Natural killer cell (primary cell): ENCODE results near the gene C1RL. TPM values are rescaled to one million over a fixed set of nuclear protein-coding genes. Genes with fewer than 3 reads are reported as not detected.

Experiments used
- ATAC-seq, 3 donors: fragments of 150-1000 bp in 2 of 3; fragments of 200-7000 bp in 1 of 3; cut with Tn5 transposase; 1 replicate in 1 of 3; 2 replicates in 2 of 3; pipeline ENCODE4 v1.10.0; 2021; ENCODE audit warnings: mild to moderate bottlenecking in 2 of 3, moderate library complexity in 2 of 3
- DNase-seq, 2 donors: peaks; one replicate each; pipeline versions ENCODE4 v3.0.0 to v3.0.0-alpha.2; 2013 to 2021; ENCODE audit warnings: mixed read lengths in 1 of 2
- H3K27ac ChIP-seq: one replicate; pipeline ENCODE4 v1.5.1; 2013; ENCODE audit warnings: mild to moderate bottlenecking, low read length
- H3K27me3 ChIP-seq: one replicate; pipeline ENCODE4 v1.6.1; 2013; ENCODE audit warnings: low read length; ENCODE audit not compliant: control insufficient read depth, insufficient read depth
- H3K36me3 ChIP-seq: one replicate; pipeline ENCODE4 v1.6.1; 2013; ENCODE audit warnings: low read length; ENCODE audit not compliant: control insufficient read depth, insufficient read depth
- H3K4me1 ChIP-seq: one replicate; pipeline ENCODE4 v1.6.1; 2013; ENCODE audit warnings: low read length; ENCODE audit not compliant: control insufficient read depth, insufficient read depth
- H3K4me3 ChIP-seq: one replicate; pipeline ENCODE4 v1.5.1; 2013; ENCODE audit warnings: low read length
- H3K9me3 ChIP-seq: one replicate; pipeline ENCODE4 v1.6.1; 2013; ENCODE audit warnings: low read length; ENCODE audit not compliant: control insufficient read depth, insufficient read depth
- H3K27ac Mint-ChIP-seq, 2 donors: one replicate each; pipeline ENCODE4 v1.8.0; 2022; ENCODE audit warnings: mild to moderate bottlenecking in 2 of 2, mixed read lengths in 2 of 2, moderate library complexity in 1 of 2
- H3K27me3 Mint-ChIP-seq, 2 donors: one replicate each; pipeline ENCODE4 v1.8.0; 2022; ENCODE audit warnings: low read depth in 2 of 2, mixed read lengths in 2 of 2
- H3K36me3 Mint-ChIP-seq: one replicate; pipeline ENCODE4 v1.8.0; 2022; ENCODE audit warnings: mixed read lengths
- H3K4me1 Mint-ChIP-seq, 2 donors: one replicate each; pipeline ENCODE4 v1.8.0; 2022; ENCODE audit warnings: mixed read lengths in 2 of 2
- H3K4me3 Mint-ChIP-seq: one replicate; pipeline ENCODE4 v1.8.0; 2022; ENCODE audit warnings: mild to moderate bottlenecking, moderate library complexity, mixed read lengths
- H3K9me3 Mint-ChIP-seq, 2 donors: one replicate each; pipeline ENCODE4 v1.8.0; 2022; ENCODE audit warnings: mixed read lengths in 2 of 2
- WGBS: methylation state at CpG from one replicate; pipeline ENCODE4 v1.1.7; 2013; ENCODE audit warnings: missing lambda C conversion rate; ENCODE audit not compliant: insufficient coverage; 5-methylcytosine and 5-hydroxymethylcytosine counted together
- intact Hi-C: fragments of 100-400 bp; cut with micrococcal nuclease; formaldehyde crosslinking; loops from one replicate; pipeline ENCODE4 v1.14.2; 2022
- total RNA-seq, 4 donors: library from RNA; stranded (reverse); fragments of 120-200 nt in 1 of 4; gene quantifications; one replicate each; pipeline versions ENCODE4 v1.2.3 to v1.2.4, GENCODE V29; 2013 to 2022
- TF ChIP-seq, protein P1 (sequence below): fragments of 200-600 bp; IDR thresholded peaks from one replicate; pipeline ENCODE4 v1.8.0; 2022; ENCODE audit warnings: antibody characterized with exemption

C1RL gene
- total RNA-seq, 3 donors from 2014 or later (not counting 1 experiment from before 2014, with no cell fraction given) = 29.1 to 35.5 (median 31.0) TPM

GRCh38 chr12:7067096-7067495 is 41.9 kb downstream of the C1RL start:
- Mint-ChIP-seq H3K27me3 (peaks cover 6 to 14% of the 10 kb centered on the region in 2 donors), H3K36me3 (no peaks in the 10 kb centered on the region), H3K9me3 (no peaks in the 10 kb centered on the region), H3K27ac (no peak overlapping the region), H3K4me1 (no peaks in the 10 kb centered on the region), H3K4me3 (no peak overlapping the region)
- Histone ChIP-seq H3K27ac (no peak overlapping the region), H3K27me3 (no peaks in the 10 kb centered on the region), H3K4me1 (no peaks in the 10 kb centered on the region), H3K9me3 (no peaks in the 10 kb centered on the region), H3K4me3 (no peak overlapping the region), H3K36me3 (no peaks in the 10 kb centered on the region)
- no peak for ATAC-seq
- WGBS = 83% methylated on average over 7 of the region's 7 CpGs
- TF ChIP-seq, protein P1, sequence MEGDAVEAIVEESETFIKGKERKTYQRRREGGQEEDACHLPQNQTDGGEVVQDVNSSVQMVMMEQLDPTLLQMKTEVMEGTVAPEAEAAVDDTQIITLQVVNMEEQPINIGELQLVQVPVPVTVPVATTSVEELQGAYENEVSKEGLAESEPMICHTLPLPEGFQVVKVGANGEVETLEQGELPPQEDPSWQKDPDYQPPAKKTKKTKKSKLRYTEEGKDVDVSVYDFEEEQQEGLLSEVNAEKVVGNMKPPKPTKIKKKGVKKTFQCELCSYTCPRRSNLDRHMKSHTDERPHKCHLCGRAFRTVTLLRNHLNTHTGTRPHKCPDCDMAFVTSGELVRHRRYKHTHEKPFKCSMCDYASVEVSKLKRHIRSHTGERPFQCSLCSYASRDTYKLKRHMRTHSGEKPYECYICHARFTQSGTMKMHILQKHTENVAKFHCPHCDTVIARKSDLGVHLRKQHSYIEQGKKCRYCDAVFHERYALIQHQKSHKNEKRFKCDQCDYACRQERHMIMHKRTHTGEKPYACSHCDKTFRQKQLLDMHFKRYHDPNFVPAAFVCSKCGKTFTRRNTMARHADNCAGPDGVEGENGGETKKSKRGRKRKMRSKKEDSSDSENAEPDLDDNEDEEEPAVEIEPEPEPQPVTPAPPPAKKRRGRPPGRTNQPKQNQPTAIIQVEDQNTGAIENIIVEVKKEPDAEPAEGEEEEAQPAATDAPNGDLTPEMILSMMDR = no peak
- intact Hi-C loops = no loop called here
- DNase-seq = no peak

DNA sequence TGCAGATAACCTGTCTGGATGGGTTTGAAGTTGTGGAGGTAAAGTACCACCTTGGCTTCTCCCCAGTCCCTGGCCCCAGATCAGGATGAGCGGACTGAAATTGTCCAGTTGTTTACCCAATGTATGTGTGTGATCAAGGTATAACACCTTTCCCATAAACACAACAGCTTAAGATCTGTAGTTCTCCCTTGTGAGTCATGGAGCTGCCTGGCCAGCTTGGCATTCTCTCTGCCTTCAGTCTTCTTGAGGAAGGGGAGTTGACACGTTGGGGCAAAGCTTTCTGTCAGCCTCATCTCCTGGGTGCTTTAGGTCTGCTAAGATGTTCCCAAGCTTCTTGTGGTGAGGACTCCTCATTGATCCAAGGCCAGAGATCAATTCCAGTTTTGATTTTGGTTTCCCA is 42.4 kb downstream of the C1RL start:
- no peaks in the 10 kb centered on the region for H3K4me1 Mint-ChIP-seq
- no peak overlapping the region for H3K4me3 Mint-ChIP-seq
- H3K9me3 ChIP-seq = no peaks in the 10 kb centered on the region
- intact Hi-C loops = no loop called here
- H3K4me1 ChIP-seq = no peaks in the 10 kb centered on the region
- no peak overlapping the region for H3K27ac ChIP-seq
- H3K4me3 ChIP-seq = no peak overlapping the region
- no peaks in the 10 kb centered on the region for H3K27me3 ChIP-seq
- no peak overlapping the region for H3K27ac Mint-ChIP-seq
- H3K27me3 Mint-ChIP-seq = peaks cover 4 to 9% of the 10 kb centered on the region in 2 donors
- H3K36me3 ChIP-seq = no peaks in the 10 kb centered on the region
- WGBS = 92% methylated on average over 1 of the region's 2 CpGs
- H3K36me3 Mint-ChIP-seq = no peaks in the 10 kb centered on the region
- TF ChIP-seq, protein P1 = no peak
- ATAC-seq (no peak), DNase-seq (no peak)
- no peaks in the 10 kb centered on the region for H3K9me3 Mint-ChIP-seq

DNA sequence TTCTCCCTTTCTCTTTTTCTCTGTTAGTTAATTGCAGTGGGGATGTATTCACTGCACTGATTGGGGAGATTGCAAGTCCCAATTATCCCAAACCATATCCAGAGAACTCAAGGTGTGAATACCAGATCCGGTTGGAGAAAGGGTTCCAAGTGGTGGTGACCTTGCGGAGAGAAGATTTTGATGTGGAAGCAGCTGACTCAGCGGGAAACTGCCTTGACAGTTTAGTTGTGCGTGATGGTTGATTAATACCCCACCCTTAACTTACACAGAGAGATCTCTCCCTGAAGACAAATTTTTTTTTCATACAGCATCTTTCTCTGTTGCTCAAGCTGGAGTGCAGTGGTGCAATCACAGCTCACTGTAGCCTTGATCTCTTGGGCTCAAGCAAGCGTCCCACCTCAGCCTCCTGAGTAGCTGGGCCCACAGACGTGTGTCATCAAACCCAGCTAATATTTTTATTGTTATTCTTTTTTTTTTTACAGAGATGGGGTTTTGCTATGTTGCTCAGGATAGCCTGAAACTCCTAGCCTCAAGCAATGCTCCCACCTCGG is 43.9 kb downstream of the C1RL start:
- Histone ChIP-seq H3K36me3 (no peaks in the 10 kb centered on the region), H3K27ac (no peak overlapping the region), H3K4me1 (no peaks in the 10 kb centered on the region), H3K27me3 (no peaks in the 10 kb centered on the region), H3K9me3 (no peaks in the 10 kb centered on the region), H3K4me3 (no peak overlapping the region)
- Mint-ChIP-seq H3K27me3 (peaks cover 7 to 11% of the 10 kb centered on the region in 2 donors), H3K4me3 (no peak overlapping the region), H3K4me1 (no peaks in the 10 kb centered on the region), H3K36me3 (no peaks in the 10 kb centered on the region), H3K9me3 (no peaks in the 10 kb centered on the region), H3K27ac (no peak overlapping the region)
- intact Hi-C loops = no loop called here
- ATAC-seq (no peak), DNase-seq (no peak)
- WGBS = 99% methylated on average over 5 of the region's 7 CpGs
- TF ChIP-seq, protein P1 = no peak

GRCh38 chr12:7064516-7064915 is 44.5 kb downstream of the C1RL start:
- 76% methylated on average over 3 of the region's 3 CpGs for WGBS
- H3K36me3 ChIP-seq = no peaks in the 10 kb centered on the region
- Mint-ChIP-seq H3K27me3 (peaks cover 7 to 14% of the 10 kb centered on the region in 2 donors), H3K4me1 (no peaks in the 10 kb centered on the region), H3K4me3 (no peak overlapping the region), H3K27ac (no peak overlapping the region), H3K36me3 (no peaks in the 10 kb centered on the region), H3K9me3 (no peaks in the 10 kb centered on the region)
- no peak overlapping the region for H3K4me3 ChIP-seq
- intact Hi-C loops = no loop called here
- H3K27me3 ChIP-seq = no peaks in the 10 kb centered on the region
- H3K27ac ChIP-seq = no peak overlapping the region
- TF ChIP-seq, protein P1 = no peak
- no peak for ATAC-seq
- no peaks in the 10 kb centered on the region for H3K9me3 ChIP-seq
- no peaks in the 10 kb centered on the region for H3K4me1 ChIP-seq
- no peak for DNase-seq
